Hypothalamus (tissue), 51 donors: ENCODE results near the gene BTG4.

Source experiments
- DNase-seq, 51 donors: peaks; one replicate each; lab custom pipeline; 2025; lab: John Stamatoyannopoulos, UW

The BTG4 gene

DNA sequence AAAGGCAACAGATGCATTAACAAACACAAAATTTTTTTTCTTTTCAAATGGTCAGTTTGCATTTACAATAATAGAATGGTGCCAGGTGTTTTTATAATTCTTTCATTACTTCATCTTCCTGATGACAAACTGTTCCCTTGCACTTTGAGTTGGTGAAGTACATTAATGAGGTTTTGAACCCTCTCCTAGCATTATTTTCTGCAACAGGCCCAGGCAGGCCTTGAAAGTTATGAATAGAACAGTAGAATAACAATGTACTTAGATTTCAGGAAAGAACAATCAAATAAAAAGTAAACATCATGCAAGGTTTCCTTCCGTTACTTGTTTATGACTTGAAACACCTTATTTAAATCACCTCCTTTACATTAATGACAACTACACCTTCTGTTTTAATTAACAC is 9.6 kb downstream of the BTG4 start:
- no peak for DNase-seq

DNA sequence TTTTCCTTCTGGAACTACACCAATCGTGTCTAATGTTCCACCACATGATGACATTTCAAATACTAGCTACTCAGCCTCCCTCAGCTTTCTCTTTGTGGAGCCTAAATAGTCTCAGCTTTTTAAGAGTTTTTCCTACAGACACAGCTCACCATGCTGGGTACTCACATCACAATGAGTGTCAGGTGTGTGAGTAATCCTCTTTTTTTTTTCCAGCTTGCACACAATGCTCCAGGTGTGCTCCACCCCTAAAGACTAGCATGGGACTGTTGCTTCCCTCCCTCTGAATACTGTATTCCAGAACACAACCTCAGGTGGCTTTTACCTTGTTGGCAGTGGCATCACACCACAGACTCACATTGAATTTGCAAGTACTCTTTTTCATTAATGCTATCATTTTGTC is 11.7 kb downstream of the BTG4 start:
- no peak for DNase-seq

DNA sequence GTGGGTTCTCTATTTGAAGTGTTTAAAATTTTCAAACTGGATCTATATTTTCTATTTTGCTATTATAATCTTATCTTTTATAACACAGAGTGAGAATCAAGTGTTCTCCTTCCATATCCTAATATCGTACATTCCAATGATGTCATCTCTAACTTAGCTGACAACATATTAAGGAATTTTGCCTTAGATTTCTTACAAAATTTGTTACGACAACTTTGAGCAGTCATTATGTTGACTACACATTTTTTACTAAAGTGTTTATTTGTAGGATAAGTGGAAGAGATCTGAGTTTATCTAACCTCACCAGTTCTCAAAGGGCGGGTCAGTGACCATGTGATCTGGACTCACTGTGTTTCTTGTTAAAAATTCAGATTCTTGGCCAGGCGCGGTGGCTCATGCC is 12.7 kb downstream of the BTG4 start:
- DNase-seq: no peak

DNA sequence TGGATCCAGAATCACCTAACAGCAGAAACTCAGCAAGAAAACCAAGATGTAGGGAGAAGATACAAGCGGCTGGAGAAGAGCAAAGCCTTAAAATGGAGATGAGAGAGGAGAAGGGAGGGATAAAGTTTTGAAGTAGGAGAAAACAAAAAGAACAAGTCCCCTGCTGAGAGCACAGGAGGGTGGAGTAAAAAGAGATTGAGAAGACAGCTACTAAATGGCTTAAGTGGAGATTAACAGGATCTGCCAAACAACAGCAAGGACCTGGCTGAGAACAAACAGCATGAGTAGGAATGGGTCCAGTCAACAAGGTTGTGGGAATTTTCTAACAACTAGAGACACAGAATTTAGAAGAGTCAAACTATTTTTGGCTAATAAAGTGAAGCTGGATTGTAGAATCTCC is 18.1 kb downstream of the BTG4 start:
- no peak for DNase-seq

DNA sequence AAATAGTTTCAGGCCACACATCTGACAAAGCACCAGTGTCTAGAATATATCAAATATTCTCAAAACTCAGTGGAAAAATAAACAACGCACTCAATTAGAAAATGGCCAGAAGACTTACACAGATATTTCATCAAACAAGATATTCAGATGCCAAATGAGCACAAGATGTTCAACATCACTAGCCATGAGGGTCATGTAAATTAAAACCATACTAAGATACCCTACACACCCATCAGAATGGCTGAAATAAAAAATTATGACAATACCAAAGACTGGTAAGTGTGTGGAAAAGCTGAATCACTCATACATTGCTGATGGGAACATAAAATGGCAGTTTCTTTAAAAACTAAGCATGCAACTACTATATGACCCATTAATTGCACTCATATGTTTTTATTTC is 21.7 kb downstream of the BTG4 start:
- DNase-seq: no peak

DNA sequence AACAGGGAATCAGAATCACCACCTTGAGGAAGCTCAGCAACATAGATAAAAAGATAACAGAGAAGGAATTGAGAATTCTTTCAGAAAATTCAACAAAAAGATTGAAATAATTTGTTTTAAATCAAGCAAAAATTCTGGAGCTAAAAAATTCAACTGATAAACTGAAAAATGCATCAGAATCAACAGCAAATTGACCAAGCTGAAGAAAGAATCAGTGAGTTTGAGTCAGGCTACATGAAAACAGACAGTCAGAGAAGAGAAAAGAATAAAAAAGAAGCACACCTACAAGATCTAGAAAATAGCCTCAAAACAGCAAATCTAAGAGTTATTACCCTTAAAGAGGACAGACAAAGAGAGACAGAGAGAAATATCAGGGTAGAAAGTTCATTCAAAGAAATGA is 28.8 kb downstream of the BTG4 start:
- DNase-seq: no peak

DNA sequence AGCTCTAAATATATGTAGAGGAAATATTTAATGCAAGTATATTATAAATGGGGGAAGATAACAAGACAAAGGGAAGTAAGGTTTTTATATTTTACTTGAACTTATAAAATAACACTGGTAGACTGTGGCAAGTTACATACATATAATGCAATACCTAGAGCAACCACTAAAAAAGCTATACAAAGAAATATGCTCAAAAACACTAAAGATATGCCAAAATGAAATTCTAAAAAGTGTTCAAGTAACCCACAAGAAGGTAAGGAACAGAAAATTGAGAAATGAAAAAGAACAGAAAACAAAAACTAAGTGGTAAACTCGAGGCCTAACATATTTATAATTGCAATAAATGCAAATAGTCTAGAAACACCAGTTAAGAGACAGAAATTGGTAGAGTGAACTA is 32.5 kb downstream of the BTG4 start:
- DNase-seq: no peak

DNA sequence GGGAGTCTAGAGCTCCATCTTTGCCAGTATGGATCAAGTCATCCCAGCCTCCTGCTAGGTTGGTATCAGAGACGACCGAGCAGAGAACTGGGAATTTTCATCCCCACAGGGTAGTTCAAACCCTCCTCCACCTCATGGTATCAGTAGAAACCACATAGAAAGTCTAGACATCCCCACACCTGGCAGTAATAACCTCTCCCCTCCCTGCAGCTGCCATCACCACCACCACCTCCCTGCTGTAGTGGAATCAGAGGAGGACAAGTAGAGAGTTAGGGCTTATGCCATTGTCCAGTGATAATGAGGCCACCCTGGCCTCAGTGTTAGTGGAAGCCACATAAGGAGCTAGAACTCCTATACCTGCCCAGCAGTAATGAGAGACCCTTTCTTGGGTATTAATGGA is 34.3 kb downstream of the BTG4 start:
- no peak for DNase-seq

DNA sequence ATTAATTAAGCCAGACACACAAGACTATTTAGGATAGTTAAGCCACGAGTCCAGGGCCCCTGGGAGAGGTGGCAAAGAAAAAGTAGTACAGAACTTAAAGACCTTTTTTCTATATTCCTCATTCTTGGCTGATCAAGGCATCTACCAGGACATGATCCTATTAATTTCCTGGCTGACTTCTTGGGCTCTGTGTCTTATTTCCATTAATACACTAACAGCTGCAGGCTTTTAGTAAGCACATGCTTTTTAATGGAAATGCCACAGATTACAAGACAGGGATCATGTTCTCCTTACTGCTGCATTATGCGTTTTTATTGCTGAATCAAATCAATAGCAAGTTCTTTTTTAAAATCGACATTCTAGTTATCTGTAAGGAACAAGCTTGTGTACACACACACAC is 35.2 kb downstream of the BTG4 start:
- no peak for DNase-seq

DNA sequence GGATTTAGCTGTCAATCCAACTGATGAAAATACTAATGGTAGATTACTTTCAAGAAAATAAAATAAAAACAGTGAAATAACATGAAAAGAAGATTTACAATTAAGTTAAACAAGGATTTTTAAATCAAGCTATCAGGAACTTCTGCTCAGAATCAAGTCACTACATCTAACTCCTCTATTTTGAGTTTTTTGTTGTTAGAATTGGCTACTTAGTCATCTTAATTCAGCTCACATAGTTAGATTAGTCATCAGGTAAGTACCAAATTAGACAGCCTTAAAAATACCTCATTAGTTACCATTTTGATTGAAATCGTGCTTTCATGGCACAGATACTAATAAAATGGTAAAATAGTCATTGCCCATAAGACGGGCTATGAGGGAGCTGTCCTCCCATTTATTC is 35.8 kb downstream of the BTG4 start:
- peak in 1 of 51 donors; percentile 9 for DNase-seq

DNA sequence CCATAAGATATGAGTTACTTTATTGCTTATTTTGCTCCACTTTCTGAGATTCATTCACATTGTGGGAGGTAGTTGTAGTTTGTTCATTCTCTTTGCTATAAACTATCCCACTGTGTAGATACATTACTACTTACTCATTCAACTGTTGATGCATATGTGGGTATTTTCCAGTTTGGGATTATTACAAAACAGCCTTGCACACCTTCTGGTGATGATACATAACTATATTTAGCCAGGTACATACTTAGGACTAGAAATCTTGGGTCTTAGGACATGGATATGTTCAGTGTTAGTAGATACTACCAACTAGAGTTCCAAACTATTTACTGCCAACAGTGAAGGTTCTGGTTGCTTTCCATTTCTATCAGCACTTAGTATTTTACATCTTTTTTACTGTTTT is 37.8 kb downstream of the BTG4 start:
- no peak for DNase-seq

DNA sequence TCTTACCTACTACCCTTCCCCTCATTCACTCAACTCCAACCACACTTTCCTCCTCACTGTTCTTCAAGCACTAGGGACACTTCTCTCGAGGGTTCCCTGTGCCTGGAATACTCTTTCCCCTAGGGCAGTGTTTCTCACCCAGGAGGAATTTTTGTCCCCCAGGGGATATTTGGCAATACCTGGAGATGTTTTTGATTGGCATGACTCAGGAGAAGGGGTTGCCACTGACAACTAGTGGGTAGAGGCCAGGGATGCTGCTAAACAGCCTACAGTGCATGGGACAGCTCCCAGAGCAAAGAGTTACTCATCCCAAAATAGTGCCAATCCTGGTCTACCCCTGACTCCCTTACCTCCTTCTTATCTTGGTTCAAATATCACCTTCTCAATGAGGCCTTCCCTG is 40.0 kb downstream of the BTG4 start:
- DNase-seq: no peak

DNA sequence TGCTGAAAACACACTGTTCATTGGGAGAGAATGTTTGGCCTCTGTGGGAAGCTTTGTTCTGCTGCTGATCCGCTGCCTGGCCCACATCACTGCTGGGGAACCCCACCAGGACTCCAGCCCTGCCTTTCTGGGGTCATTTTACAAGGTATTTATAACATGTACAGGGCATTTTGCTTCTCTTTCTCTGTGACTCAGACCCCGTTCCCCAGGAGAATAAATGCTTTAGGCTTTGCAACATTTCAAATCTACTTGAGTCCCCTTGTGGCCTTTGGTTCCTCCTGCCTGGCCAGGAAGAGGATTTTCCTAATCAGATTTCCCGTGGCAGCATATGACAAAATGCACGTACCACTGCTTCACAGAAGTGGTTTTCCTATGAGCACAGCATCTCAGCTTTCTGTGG is 43.0 kb downstream of the BTG4 start:
- peak in 1 of 51 donors; percentile 13 for DNase-seq

DNA sequence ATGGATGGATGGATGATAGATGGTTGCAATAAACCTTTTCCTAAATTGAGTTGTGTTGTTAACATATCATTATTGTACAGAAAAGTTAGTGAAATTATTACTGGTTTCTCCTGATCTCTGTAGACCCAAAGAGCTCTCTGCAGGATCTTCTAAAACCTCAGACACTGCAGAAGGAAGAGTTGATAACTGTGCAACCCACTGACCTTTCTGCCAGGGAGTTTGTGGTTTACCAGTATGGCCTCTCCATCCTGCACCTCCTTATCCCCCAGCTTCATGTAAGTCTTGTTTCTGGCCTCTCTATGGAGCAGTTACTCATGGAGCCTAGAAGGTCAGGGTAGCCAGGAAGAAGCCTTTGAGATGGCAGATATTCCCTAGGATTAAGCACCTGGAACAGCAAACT is 45.6 kb downstream of the BTG4 start:
- no peak for DNase-seq

DNA sequence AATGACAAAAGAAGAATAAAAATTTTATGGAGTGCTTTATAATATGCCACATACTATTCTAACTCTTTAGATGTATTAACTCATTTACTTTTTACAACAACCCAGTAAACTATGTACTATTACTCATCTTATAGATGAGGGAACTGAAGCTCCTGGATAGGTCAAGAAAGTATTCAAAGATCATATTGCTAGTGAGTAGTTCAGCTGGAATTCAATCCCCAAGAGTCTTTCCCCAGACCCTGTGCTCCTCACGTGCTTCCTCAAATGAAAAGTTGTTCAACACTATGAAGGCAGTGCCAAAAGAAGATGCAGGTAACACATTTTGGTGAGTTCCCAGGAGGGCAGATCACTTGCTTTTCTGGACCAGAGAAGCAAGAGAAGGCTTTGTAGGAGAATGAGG is 46.8 kb downstream of the BTG4 start:
- no peak for DNase-seq

DNA sequence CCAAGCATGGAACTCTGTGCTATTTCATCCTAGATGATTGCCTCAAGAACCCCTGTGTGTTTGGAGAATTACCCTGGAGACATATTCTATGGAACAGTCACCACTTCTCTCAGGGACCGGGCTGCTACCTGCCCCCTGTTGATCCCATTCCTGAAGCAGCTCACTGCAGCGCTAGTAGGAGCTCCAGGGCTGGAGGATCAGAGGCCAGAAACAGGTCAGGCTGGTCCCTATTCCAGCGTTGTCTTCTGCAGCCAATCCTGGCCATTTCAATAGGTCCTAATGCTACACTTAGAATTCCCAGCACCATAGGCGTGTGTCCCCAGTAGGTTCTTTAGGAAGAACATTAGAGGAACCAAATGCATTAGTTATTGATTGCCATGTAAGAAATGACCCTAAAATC is 48.9 kb downstream of the BTG4 start:
- no peak for DNase-seq

DNA sequence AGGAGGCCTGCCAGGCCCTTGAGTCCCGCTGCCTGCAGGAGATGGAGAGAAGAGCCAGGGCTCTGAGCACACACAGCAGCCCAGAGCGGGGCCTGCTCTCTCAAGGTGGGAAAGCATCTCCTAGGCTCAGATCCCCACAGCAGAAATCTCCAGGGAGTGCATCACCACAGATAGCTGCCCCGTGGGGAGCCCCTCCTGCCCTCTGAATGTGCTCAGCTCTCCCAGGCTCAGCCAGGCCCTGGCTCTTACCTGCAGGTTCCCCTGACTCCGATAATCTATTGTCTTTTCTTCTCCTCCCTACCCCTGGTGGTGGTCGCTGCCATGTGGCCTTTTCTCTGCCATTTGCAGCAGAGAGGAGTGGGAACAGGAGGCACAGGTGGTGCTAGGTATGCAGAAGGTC is 49.9 kb downstream of the BTG4 start:
- no peak for DNase-seq

DNA sequence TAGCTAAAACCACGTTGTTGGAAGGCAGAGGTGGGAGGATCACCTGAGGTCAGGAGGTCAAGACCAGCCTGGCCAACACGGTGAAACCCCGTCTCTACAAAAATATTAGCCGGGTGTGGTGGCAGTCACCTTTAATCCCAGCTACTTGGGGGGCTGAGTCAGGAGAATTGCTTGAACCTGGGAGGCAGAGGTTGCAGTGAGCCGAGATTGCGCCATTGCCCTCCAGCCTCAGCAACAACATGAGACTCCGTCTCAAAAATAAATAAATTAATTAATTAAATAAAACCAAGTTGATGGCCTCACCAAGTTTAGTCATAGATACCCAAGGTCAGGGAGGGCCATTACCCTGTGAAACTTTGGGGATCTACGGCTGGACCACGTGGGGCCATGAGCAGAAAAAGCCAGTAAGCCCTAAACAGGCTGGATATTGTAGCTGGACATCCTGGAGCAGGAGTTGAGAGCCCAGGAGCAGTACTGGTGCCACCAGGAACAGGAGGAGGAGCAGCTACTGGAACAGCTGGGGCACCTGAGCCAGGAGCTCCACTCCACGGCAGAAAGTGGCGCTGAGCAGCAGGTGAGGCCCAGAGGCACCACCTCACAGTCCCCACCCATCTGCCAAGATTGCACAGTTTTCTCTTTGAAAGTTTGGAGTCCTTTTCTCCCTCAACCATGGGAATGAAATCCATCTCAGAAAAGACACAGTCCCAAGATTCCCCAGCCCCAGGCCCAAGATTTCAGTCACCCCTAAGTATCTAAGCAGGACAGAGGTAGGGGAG is 50.5 kb downstream of the BTG4 start:
- DNase-seq: no peak

DNA sequence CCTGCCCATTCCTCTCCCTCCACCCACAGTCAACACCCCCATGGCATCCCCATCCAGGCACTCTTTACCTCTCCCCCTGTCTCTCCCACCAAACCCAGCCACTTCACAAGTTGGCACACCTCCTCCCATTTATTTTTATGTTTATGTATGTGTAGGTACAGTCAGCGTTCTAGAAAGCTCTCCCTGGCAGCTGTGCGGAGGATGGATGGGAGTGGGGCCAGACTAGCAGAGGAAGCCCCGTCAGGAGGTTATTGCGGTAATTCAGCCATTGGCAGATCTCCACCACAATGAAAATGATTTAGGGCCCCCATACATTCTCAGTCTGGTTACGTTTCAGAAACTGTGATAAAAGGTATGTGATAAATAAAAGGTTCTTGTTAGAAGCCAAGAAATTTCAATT is 51.3 kb downstream of the BTG4 start:
- DNase-seq: peak in 1 of 51 donors; percentile 8

DNA sequence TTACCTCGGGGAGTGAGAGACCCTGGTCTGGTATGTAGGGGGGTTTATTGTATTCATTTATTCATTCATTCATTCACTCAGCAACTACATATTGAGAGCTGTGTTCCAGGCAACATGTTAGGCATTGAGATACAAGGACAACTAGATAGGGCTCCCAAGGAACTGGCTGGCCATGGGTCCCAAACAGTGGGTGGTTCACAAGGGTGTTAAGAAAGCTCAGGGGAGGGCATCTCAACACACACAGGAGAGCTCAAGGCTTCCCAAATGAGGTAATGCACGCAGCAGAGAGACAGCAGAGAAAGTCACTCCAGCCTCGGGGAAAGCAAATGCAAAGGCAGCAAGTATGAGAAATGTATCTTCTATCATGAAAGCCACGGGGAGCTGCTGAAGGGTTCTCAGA is 51.8 kb downstream of the BTG4 start:
- no peak for DNase-seq

DNA sequence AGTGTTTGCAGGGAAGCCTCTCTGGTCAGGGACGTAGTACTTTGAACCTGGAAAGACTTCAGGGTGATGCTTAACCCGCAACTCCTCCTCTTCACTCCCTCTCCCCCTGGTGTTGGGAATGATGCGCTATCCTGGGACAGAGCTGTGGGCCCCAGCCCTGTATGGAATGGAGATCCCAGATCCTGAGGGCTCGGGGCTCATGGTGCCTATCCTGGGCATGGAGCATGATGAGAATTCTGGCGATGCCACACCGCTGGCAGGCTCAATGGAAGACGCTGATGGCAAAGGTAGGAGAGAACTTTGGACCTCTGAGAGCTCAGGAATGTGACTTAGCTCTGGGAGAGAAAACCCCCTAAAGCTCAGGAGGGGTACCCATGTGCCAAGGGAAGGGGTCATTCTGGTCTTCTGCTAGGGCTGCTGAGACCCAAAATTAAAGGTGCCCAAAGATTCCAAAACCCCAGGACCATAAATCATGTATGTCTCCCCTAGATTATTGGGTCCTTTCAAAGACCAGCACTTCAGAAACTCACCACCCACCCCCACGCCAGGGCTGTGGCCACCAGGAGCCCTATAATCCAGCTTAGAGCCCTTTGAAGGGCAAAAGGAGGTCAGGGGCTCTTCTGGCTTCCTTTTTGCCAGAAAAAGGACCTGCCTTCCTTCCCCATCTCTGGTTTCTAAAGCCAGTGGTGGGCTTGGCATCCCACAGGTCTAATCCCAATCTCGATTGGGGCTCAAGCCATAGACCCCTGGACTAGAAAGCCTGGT is 52.5 kb downstream of the BTG4 start:
- no peak for DNase-seq

DNA sequence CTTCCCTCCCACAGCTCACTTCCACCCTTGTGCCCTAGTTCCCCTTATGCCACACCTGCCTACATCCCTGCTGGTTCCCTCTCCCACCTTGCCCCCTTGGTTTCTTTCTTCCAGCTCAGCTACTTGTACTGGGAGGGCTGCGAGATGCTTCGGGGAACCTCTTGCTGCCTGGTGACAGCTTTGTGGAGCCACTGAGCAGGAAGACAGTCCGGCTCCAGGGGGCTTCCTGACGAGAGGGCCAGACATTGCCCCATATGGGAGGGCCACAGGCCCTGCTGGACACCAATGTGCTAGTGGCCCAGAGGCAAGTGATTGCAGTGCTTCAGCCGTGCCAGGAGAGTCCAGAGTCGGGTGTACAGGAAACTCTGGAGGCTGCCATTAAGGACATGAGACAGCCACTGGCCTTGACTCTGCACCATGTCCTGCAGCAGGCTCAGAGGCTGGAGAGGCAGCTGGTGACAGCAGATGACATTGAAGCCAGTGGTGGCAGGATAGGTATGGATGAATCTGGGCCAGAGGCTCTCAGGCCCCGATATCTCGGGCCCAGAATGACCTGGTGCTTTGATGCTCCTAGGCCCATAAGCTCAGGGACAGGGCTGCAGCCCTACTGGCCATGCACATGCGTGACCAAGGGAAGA is 54.3 kb downstream of the BTG4 start:
- DNase-seq: no peak
